ENCODE measurements around the gene CPEB4.

Gene CPEB4

GRCh38 chr5:173944511-173944910 lies 56.4 kb downstream of the CPEB4 start:
- no peak for DNase-seq (ENCODE audit: low spot score)

- no peak for DNase-seq (ENCODE audit: low spot score)
These were observed 57.0 kb downstream of the CPEB4 start for GRCh38 chr5:173945160-173945559.

GRCh38 chr5:173946323-173946722 lies 58.2 kb downstream of the CPEB4 start:
- DNase-seq (ENCODE audit: low spot score): no peak

GRCh38 chr5:173950829-173951228 lies 62.7 kb downstream of the CPEB4 start:
- DNase-seq (ENCODE audit: low spot score): no peak

GRCh38 chr5:173953528-173954090 lies 65.5 kb downstream of the CPEB4 start:
- no peak for DNase-seq (ENCODE audit: low spot score)

- DNase-seq (ENCODE audit: low spot score): no peak
These were observed 66.7 kb downstream of the CPEB4 start for GRCh38 chr5:173954671-173955521.

GRCh38 chr5:173960986-173961385 lies 72.8 kb downstream of the CPEB4 start:
- DNase-seq (ENCODE audit: low spot score): no peak

- no peak for DNase-seq (ENCODE audit: low spot score)
These were observed 73.3 kb downstream of the CPEB4 start for GRCh38 chr5:173961418-173961817.

- DNase-seq (ENCODE audit: low spot score): no peak
These were observed 74.4 kb downstream of the CPEB4 start for GRCh38 chr5:173962436-173962972.

GRCh38 chr5:173963182-173963838 lies 75.2 kb downstream of the CPEB4 start:
- peak; percentile 55 for DNase-seq (ENCODE audit: low spot score)

GRCh38 chr5:173963867-173964441 lies 75.8 kb downstream of the CPEB4 start:
- DNase-seq (ENCODE audit: low spot score): peak; percentile 59

- no peak for DNase-seq (ENCODE audit: low spot score)
These were observed 76.4 kb downstream of the CPEB4 start for GRCh38 chr5:173964506-173964905.

- no peak for DNase-seq (ENCODE audit: low spot score)
These were observed 79.1 kb downstream of the CPEB4 start for GRCh38 chr5:173967241-173967640.

GRCh38 chr5:173968154-173968797 lies 80.1 kb downstream of the CPEB4 start:
- DNase-seq (ENCODE audit: low spot score): peak; percentile 47

GRCh38 chr5:173969167-173970049 lies 81.3 kb downstream of the CPEB4 start:
- no peak for DNase-seq (ENCODE audit: low spot score)

- no peak for DNase-seq (ENCODE audit: low spot score)
These were observed 82.9 kb downstream of the CPEB4 start for GRCh38 chr5:173970878-173971650.

- DNase-seq (ENCODE audit: low spot score): no peak
These were observed 83.7 kb downstream of the CPEB4 start for GRCh38 chr5:173971681-173972345.

- DNase-seq (ENCODE audit: low spot score): no peak
These were observed 84.4 kb downstream of the CPEB4 start for GRCh38 chr5:173972607-173972924.

- DNase-seq (ENCODE audit: low spot score): peak; percentile 92
These were observed 84.9 kb downstream of the CPEB4 start for GRCh38 chr5:173972925-173973615.

All from Ammon's horn (tissue), 1 donor.